Left ventricle myocardium inferior (tissue), 1 donor: ENCODE results near the gene OOSP1. TPM values are rescaled to one million over a fixed set of nuclear protein-coding genes. Genes with fewer than 3 reads are reported as not detected.
A peak's percentile ranks its signal among the peaks of the same experiment; 100 is the strongest.

Source experiments
- DNase-seq: peaks from one replicate; pipeline ENCODE4 v3.0.0-alpha.2; 2020
- H3K27ac ChIP-seq: fragments of 200-600 bp; replicated peaks from 2 replicates; pipeline ENCODE4 v1.8.0; 2021
- H3K27me3 ChIP-seq: fragments of 200-600 bp; 2 replicates; pipeline ENCODE4 v1.8.0; 2021; ENCODE audit warnings: low read depth
- H3K36me3 ChIP-seq: fragments of 200-600 bp; 2 replicates; pipeline ENCODE4 v1.8.0; 2021
- H3K4me1 ChIP-seq: fragments of 200-600 bp; 2 replicates; pipeline ENCODE4 v1.8.0; 2021
- H3K4me3 ChIP-seq: fragments of 200-600 bp; 2 replicates; pipeline ENCODE4 v1.8.0; 2021; ENCODE audit warnings: mild to moderate bottlenecking, moderate library complexity
- H3K9me3 ChIP-seq: fragments of 200-600 bp; replicated peaks from 2 replicates; pipeline ENCODE4 v1.8.0; 2021
- intact Hi-C: fragments of 100-400 bp; cut with micrococcal nuclease; formaldehyde crosslinking; loops from one replicate; pipeline ENCODE4 v1.11.0; 2022
- total RNA-seq: library from RNA; stranded (reverse); fragmentation: NEBNext Ultra II Directional; extraction: Animal tissue kit (Norgen Biotek cat#: 25700); gene quantifications from one replicate; pipeline ENCODE4 v1.2.1, GENCODE V29; 2021
- TF ChIP-seq, protein P1 (sequence below): fragments of 200-600 bp; IDR thresholded peaks from 2 replicates; pipeline ENCODE4 v1.8.0; 2021; ENCODE audit warnings: antibody characterized with exemption, mild to moderate bottlenecking, borderline replicate concordance
- donor health status: DM: no; HTN: yes; CAD: no; lungs with severe emphysema.

OOSP1 gene
- total RNA-seq, 1 donor from 2014 or later = not detected

DNA sequence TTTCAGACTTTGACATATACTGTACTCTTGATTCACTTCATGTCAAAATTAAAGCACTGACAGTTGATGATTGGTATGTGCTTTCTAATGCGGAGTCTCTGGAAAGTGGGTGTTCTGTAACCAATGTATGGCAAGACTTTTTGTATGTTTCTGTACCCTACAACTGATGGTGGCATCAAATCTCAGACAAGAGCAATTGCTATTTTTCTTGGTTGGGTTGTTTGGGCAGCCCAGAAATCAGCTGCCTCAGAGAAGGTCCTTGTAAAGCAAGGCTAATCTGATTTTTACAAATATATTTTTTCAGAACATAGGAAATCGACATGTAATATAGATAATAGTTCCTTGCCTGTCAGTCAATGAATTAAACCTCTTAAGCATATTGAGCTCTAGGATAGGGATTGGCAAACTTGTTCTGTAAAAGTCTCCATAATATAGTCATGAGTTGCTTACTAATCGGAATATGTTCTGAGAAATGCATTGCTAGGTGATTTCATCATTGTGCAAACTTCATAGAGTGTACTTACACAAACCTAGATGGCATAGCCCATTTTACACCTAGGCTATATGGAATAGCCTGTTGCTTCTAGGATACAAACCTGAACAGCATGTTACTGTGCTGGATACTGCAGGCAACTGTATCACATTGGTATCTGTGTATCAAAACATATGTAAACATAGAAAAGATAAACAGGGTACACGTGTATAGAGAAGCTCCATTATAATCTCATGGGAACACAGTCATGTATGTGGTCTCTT, 15.4 kb downstream of the OOSP1 start:
- Histone ChIP-seq H3K9me3 (no peaks in the 10 kb centered on the region), H3K27me3 (no peaks in the 10 kb centered on the region), H3K27ac (no peak overlapping the region), H3K4me3 (no peak overlapping the region), H3K36me3 (no peaks in the 10 kb centered on the region), H3K4me1 (no peaks in the 10 kb centered on the region)
- intact Hi-C loops = no loop called here
- TF ChIP-seq, protein P1, sequence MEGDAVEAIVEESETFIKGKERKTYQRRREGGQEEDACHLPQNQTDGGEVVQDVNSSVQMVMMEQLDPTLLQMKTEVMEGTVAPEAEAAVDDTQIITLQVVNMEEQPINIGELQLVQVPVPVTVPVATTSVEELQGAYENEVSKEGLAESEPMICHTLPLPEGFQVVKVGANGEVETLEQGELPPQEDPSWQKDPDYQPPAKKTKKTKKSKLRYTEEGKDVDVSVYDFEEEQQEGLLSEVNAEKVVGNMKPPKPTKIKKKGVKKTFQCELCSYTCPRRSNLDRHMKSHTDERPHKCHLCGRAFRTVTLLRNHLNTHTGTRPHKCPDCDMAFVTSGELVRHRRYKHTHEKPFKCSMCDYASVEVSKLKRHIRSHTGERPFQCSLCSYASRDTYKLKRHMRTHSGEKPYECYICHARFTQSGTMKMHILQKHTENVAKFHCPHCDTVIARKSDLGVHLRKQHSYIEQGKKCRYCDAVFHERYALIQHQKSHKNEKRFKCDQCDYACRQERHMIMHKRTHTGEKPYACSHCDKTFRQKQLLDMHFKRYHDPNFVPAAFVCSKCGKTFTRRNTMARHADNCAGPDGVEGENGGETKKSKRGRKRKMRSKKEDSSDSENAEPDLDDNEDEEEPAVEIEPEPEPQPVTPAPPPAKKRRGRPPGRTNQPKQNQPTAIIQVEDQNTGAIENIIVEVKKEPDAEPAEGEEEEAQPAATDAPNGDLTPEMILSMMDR = no peak
- DNase-seq = no peak

DNA sequence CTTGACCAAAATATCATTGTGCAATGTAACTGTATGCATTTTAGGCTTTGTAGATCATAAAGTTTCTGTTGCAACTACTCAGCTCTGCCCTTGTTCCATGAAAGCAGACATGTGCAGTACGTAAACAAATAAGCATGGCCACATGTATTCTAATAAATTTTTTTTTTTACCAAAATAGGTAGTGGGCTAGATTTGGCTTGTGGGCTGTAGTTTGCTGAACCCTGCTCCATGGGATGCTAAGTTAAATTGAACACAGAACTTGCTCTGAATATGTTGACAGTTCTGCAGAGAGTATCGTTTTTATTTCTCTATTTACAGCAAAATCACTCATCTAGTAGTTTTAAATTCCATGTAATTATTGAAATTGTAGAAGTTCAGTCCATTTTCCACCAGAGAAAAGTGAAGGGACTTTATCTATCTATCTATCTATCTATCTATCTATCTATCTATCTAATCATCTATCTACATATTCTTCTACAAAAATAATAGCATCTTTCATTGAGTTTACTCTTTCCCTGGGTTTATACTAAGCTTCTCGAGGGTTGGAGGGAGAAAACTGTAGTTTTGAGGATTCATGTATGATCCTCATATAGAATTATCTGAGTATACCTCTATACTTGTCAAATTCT, 16.1 kb downstream of the OOSP1 start:
- intact Hi-C loops = no loop called here
- no peaks in the 10 kb centered on the region for H3K36me3 ChIP-seq

DNA sequence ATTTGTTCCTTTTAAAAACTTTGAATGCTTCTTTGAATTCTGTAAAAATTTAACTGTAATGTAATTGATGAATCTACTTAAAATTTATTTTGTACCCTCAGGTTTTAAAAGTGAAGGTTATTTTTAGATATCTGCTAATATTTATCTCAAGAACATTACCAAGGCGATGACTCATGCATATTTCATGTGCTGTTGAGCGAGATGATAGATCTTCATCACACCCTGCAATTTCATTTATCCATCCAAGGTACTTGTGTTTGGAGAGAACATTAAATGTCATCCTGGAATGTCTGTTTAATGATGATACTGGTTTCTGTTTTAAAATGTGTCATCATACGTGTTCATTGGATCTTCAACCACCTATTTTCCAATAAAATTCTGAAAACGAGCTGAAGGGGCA, 18.9 kb downstream of the OOSP1 start:
- H3K9me3 ChIP-seq = no peaks in the 10 kb centered on the region
- TF ChIP-seq, protein P1 = no peak
- no peak for DNase-seq
- no peak overlapping the region for H3K27ac ChIP-seq
- H3K4me1 ChIP-seq = peaks cover 7% of the 10 kb centered on the region
- no peak overlapping the region for H3K4me3 ChIP-seq
- H3K36me3 ChIP-seq = no peaks in the 10 kb centered on the region
- intact Hi-C loops = no loop called here
- H3K27me3 ChIP-seq = no peaks in the 10 kb centered on the region

More for the DNA sequence above, 16.1 kb downstream of the OOSP1 start:
- no peaks in the 10 kb centered on the region for H3K4me1 ChIP-seq
- no peaks in the 10 kb centered on the region for H3K9me3 ChIP-seq
- H3K4me3 ChIP-seq = no peak overlapping the region
- TF ChIP-seq, protein P1 = no peak
- H3K27ac ChIP-seq = no peak overlapping the region
- no peak for DNase-seq
- H3K27me3 ChIP-seq = no peaks in the 10 kb centered on the region

DNA sequence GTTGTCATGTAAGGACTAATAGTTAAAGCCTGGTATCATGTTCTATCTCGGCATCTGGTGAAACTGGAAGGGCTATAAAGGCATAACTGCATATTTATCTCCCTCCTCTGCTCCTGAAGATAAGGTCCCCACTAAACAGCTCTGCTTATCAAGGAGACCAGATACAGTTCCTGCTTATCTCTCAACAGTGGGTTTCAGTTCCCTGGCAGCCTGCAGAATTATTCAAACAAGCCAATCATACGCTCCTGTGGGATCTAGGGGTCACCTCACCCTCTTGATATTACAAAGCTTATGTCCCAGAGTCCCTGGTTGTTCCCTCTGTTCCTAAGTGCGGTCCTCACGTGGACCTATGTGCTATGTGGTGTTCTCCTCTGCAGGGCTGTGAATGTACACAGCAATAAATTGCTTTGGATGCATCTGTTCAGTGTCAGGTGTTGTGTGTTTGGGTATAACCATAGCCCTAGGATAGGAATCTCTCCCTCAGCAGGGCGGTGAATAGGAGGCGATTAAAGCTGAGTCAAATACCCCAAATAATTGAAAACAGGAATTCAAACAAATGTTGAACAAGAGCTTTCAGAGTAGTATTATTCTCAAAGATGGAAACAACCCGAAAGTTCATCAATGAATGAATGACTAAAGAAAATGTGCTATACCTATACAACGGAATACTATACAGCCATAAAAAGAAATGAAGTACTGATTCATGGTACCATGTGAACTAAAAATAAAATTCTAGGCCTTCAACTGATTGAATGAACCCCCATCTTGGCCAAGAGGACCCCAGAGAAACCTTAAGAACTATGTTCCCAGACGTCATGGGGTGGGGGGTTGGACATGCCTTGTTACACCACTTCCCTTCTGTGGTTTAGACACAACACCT, 22.5 kb downstream of the OOSP1 start:
- TF ChIP-seq, protein P1 = no peak
- no peaks in the 10 kb centered on the region for H3K27me3 ChIP-seq
- intact Hi-C loops = no loop called here
- peak overlapping the region; percentile 52 for H3K27ac ChIP-seq
- H3K4me3 ChIP-seq = no peak overlapping the region
- H3K4me1 ChIP-seq = peaks cover 12% of the 10 kb centered on the region
- no peaks in the 10 kb centered on the region for H3K36me3 ChIP-seq
- no peak for DNase-seq
- H3K9me3 ChIP-seq = no peaks in the 10 kb centered on the region

DNA sequence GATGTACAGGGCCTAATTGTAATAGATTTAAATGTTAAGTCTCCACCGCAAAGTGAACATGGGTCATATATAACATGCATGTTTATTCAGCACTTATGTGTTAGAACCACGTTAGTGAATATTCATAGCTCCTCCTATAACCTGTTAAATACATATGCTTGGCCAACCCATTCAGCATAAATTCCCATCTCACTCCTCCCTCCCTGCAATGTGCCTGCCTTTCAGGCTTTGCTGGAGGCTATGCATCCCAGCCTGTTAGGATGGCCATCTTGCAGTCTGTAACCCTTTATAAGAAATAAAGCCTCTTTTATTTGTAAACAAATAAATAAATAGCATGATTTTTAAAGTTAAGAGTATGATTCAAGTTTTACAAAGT, 23.9 kb downstream of the OOSP1 start:
- Histone ChIP-seq H3K27ac (peak overlapping the region; percentile 52), H3K9me3 (no peaks in the 10 kb centered on the region), H3K36me3 (no peaks in the 10 kb centered on the region), H3K4me3 (no peak overlapping the region), H3K4me1 (peaks cover 20% of the 10 kb centered on the region), H3K27me3 (no peaks in the 10 kb centered on the region)
- DNase-seq = no peak
- TF ChIP-seq, protein P1 = no peak
- intact Hi-C loops = no loop called here
